Measurements from ENCODE around the gene STMP1.

DNA sequence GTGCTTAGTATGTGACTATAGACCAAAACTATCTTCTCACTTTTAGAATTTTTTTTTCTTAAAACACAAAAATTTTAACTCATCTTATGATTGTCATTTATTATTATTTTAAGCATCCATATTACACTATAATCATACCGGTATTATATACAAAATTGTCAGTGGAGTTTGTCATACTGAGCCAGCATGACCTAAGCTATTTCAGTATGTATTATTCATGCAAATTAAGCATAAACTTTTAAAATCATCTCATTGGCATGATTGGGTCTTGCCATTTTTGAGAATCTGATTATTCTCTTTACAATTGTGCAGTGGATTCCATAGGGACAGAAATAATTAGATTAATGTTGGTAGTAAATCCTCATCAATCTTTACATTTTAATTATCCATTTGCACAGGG is 46.2 kb upstream of the STMP1 start:
- TF ChIP-seq, protein P1, sequence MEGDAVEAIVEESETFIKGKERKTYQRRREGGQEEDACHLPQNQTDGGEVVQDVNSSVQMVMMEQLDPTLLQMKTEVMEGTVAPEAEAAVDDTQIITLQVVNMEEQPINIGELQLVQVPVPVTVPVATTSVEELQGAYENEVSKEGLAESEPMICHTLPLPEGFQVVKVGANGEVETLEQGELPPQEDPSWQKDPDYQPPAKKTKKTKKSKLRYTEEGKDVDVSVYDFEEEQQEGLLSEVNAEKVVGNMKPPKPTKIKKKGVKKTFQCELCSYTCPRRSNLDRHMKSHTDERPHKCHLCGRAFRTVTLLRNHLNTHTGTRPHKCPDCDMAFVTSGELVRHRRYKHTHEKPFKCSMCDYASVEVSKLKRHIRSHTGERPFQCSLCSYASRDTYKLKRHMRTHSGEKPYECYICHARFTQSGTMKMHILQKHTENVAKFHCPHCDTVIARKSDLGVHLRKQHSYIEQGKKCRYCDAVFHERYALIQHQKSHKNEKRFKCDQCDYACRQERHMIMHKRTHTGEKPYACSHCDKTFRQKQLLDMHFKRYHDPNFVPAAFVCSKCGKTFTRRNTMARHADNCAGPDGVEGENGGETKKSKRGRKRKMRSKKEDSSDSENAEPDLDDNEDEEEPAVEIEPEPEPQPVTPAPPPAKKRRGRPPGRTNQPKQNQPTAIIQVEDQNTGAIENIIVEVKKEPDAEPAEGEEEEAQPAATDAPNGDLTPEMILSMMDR (conservative IDR thresholded peaks at IDR 0.05) = no peak
- TF ChIP-seq EZH2 (IDR thresholded peaks at IDR 0.05; ENCODE audit: low read depth) = no peak

Measured in PC-9 (cell line).